HuH-7 (cell line): ENCODE data around the gene NEURL1.
A peak's percentile ranks its signal among the peaks of the same experiment; 100 is the strongest.
"Not testable (repeated sequence)": the region's sequence is repeated elsewhere in the genome, so short reads cannot be mapped to it uniquely, and the experiment has no call there.

Experiments
- DNase-seq: peaks from one replicate; pipeline ENCODE4 v3.0.0; 2011; ENCODE audit warnings: low spot score

Gene NEURL1

DNA sequence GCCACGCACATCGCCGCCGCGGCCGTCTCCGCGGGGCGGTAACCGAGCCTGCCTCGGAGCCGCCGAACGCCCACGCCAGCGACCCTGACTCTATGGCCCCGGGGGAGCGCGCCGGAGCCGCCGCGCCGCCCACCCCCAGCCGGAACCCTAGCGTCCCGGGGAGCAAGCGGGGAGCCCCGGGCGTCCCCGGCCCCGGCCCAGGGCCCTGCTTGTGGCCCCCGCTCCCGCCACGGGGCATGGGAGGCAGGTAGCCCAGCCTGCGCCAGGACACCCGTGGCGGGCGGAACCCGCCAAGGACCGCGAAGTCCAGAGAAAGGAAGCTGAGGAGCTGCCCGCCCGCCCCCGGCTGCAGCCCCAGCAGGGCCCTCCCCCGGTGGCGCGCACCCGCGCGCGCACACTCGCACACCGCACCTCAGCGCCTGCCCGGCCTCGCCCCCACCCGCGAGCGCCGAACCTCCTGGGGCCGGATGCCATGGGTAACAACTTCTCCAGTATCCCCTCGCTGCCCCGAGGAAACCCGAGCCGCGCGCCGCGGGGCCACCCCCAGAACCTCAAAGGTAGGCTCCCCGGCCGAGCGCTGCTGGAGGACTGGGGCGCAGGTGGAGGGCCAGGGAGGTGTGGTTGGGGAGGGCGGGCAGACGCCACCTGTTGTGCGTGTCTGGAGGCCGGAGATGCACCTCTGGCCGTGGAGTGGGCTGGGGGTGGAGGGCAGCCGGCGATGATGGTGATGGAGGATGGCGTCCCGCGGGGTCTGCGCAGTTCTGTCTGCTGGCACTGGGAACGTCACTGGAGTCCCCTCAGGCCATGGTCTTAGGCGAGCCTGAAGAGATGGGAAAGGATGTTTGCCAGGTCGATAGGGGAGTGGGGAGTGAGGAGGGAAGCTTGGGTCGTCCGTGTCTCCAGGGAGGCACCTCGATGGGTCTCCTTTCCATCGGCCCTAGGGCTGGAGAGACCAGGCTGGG, 692 bp downstream of the NEURL1 start:
- no peak for DNase-seq

DNA sequence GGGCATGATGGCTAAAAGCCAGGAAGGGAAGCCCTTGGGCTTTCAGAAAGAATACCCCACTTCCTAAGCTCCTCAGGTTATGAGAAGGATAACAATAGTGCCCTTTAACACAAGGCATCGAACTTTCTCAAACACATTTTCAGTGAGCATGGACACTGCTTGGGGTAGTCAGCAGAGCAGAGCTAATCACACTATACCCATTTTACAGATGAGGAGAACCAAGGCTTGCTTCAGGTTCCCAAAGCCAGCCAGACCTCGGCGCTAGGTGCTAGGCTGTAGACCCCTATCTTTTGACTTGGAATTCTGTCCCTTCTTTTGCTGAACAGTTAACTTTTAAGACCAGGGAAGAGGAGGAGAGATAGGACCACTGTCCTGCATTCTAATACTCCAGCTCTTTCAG, 1.8 kb downstream of the NEURL1 start:
- no peak for DNase-seq

DNA sequence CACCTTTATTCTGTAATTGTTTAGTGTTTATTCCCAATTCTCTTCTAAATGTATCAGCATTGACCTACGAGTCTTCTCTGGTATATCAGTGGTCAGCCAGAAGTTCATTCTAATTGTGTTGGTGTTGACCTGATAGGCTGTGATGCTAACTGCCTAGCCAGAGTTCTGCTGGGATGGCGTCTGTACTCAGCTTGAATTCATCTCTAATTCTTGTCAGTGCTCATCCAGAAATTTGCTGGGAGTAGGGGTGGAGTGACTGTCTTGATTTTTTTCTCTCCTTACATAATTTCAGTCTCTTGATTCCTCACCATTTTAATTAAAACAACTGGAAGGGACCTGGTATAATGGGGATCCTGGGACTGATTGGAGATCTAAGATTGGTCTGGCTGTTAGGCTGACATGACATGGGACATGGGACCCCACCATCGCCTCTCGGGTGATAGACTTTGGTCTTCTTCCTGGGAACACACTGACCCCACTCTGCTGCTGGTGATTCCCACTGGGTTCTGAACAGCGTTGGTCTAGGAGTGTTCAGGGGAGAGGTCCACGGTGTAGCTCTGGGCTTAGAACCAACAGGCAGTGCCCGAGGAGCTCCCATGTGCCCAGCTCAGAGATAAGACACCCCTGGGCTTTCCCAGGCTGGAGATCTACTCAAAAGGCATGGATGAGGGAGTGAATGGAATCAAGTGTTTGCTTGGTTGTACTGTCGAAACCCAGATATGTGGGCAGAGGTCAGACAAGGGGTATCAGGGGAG, 3.8 kb downstream of the NEURL1 start:
- no peak for DNase-seq

DNA sequence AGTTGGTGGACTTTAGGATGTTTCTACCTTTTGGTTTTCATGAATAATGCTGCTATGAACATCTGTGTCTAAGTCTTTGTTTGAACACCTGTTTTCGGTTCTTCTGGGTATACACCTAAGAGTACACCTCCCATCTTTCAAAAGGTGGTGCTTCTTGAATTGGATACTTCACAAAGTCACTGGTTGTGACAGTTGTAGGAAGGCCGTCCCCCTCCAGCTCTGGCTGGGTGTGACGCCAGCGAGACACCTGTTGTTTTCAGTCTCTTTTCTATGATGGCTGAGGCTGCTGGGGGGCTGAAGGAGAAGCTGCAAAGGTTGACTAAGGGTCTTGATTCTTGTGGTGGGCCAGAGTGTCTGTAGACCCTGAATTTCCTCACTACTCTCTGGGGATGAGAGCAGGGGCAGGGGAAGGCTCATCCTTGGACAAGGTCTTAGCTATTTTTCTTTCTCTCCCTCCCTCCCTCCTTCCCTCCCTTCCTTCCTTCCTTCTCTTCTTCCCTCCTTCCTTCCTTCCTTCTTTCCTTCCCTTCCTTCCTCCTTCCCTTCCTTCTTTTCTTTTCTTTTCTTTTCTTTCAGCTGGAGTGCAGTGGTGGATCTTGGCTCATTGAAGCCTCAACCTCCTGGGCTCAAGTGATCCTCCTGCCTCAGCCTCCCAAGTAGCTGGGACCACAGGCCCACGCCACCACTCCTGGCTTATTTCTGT, 5.6 kb downstream of the NEURL1 start:
- DNase-seq = no peak

DNA sequence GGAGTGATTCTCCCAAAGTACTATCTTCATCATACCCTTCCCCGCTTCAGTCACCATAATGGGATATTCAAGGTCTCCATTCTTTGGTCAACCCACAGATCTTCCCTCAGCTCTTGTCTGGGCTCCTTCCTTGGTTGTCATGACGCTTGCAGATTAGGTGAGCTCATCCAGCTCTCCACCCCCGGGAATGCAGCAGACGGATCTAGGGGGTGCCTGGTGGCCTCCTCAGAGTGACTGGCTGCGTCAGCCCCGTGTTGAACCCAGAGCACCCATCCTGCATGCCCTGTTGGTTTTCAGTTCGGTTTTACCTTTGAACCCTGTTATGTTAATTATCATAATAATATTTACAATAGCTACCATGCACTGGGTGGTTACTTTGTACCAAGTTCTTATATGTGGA, 6.4 kb downstream of the NEURL1 start:
- DNase-seq = no peak

DNA sequence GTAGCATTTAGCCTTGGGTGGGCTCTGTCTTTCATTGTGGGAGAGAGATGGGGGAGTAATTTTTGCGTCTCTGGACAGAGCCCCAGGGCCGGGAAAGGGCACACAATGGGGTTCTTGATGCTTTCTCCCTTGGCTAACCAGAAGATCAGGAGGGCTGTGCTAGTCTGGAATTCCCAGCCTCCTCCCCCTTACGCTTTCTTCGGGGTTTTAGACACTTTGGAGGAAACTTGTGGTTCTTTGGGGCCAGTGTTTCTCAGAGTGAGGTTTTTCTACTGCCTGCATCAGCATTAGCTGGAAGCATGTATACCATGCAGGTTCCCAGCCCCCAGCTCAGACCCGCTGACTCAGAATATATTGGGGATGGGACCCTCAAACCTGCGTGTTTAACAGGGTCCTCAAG, 7.0 kb downstream of the NEURL1 start:
- DNase-seq = no peak

DNA sequence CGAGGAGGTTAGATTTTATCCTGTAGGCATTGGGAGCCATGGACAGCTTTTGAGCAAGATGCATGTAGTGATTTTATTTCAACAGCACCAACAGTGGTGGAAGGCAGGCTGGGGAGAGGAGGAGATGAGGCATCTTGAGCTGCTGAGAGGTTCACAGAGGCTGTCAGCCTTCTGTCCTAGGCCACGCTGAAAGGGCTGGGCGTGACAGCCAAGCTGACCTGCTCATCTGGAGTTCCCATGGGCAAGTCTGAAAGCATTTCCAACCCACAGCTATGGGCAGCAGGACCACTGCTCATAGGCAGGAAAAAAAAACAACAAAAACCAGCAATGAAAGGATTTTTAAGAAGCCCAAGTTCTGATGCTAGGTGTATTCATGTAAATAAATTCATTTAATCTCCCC, 7.7 kb downstream of the NEURL1 start:
- DNase-seq = no peak

DNA sequence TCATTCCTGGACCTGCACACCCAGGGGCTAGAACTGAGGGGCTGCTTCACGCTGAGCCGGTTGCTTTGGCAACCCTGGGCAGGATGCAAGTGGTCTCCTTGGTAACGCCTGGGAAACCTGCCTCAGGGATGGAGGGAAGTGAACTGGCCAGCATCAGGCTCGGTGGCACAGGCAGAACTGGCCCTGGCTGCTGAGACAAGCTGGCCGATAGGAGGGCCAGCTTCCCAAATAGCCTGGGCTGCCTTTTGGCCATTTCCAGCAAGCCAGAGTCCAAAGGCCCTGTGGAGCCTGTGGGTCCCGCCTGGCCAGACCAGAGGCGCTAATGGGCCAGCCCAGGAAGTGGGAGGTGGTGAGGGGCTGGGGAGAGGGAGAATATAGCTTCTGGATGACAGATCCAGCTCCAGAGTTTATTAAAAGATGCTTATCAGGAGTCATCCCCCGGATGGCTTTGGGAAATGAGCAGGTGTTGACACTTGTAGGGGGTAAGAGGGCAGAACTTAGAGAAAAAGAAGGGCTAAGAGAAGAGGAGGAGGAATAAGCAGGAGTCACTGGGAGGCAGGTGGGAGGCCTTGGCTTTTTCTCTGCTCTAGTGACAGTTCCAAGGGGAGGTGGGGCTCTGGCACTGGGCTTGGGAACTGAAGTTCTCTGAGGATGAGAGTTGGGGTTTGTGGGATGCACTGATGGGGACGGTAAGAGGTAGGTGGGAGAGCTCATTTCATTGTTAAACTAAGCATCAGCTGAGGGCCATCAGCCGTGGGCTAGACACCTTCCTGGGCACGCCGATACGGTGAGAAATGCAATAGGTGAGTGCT, 9.6 kb downstream of the NEURL1 start:
- no peak for DNase-seq

DNA sequence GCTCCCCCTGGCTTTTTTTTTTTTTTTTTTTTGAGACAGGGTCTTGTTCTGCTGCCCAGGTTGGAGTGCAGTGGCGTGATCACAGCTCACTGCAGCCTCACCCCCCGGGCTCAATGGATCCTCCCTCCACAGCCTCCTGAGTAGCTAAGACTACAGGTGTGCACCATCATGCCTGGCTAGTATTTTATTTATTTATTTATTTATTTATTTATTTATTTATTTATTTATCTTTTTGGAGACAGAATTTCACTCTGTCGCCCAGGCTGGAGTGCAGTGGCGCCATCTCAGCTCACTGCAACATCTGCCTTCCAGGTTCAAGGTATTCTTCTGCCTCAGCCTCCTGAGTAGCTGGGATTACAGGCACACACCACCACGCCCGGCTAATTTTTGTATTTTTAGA, 10.3 kb downstream of the NEURL1 start:
- not testable (repeated sequence) for DNase-seq

DNA sequence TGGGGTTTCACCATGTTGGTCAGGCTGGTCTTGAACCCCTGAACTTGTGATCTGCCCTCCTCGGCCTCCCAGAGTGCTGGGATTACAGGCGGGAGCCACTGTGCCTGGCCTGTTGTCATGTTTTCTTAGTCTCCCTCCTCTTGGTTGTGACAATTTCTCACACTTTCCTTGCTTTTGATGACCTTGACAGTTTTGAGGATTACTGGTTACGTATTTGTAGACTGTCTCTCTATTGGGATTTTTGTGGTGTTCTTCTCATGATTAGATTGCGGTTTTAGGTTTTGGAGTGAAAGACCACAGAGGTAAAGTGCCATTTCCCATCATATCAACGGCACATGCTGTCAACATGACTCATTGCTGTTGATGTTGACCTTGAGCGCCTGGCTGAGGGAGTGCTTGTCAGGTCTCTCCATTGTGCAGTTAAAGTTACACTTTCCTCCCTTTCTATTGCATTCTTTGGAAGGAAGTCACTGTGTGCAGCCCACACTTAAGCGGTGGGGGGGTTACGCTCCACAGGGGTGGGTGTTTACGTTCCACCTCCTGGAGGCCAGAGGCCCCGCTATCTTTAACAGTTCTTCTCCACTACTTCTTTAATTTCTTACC, 10.8 kb downstream of the NEURL1 start:
- DNase-seq = peak; percentile 51

DNA sequence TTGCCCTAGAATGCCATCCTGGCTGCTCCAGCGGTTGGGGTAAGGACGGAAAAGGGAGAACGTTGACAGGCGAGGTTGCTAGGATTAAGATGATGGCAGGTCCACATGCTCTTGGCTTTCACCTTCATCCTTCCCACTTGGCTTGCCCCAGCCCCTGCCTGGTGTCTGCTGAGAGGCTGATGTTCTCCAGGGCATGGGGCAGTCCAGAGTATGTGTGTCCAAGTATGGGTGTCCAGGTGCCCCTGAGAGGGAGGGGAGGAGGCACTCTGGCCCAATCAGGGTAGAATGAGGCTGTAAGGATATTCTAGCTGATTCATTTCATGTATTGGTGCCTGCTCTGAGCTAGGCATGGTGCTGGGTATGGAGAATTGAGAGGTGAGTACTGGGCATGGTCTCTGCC, 12.6 kb downstream of the NEURL1 start:
- no peak for DNase-seq

DNA sequence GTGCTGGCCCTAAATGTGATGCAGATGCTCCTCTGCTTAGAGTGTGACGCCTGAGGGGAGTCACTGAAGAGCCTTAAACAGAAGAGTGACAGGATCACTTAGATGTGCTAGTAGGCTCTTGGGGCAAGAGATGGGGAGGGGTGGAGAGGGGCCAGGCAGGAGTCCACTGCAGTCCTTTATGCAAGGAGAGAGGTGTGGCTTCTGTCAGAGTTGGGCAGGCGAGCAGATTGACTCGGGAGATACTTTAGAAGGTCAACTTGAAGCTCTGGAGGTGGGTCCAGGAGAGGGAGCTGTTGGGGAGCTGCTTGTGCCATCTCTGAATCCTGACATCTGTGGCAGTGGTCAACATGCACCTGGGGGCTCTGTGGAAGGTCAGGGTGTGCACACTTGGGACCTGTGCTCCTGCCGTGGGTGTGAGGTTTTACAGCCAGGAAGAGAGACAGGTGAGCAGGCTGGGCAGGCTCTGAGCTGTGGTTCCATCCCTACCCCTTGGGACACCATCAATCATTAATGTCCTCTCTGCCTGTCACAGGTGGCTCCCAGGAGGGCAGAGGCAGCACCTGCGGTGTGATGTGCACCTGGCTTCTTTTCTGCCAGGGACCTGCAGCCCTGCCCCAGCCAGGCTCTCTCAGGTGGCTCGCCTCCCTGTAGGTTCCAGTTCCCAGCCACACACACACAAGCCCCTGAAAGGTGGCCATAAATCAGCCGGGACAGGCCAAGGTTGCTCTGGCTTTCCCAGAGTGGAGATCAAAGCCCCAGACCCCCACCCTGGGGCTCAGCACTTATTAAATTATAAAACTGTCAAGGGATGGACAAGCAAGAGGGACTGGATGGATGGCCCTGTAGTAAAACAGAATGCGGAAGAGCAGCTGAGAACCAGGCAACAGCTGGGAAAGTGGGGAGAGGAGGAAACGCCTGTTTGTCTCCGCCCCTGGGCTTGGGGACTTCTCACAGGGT, 14.0 kb downstream of the NEURL1 start:
- peak; percentile 48 for DNase-seq

DNA sequence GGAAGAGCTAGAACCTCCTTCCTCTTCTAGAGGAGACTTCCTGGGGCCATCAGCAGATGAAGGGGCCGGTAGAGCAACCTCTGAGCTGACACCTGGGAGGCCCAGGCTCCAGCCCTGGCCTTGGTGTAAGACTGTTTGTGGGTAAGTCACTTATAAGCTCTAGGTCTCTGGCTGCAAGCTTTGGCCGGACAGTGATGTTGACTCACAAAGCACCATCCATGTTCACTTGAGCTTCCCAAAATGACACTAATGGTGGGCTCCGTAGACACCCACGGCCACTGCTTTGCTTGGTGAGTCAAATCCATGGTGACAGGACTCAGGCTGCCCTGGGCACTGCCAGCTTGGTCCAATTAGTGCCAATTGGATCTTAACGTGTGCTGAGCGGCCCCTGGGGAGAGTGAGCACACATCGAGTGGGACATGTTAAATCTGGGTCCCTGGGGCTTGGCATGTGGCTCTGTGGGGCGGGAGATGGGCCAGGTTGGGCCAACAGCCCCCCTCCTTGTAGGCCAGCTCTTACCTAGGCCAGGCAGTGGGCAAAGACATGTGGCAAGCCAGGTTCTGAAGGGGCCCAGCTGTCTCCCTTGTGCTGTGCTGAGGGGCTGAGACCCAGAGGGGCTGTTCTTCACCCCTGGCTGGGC, 16.7 kb downstream of the NEURL1 start:
- DNase-seq = no peak

DNA sequence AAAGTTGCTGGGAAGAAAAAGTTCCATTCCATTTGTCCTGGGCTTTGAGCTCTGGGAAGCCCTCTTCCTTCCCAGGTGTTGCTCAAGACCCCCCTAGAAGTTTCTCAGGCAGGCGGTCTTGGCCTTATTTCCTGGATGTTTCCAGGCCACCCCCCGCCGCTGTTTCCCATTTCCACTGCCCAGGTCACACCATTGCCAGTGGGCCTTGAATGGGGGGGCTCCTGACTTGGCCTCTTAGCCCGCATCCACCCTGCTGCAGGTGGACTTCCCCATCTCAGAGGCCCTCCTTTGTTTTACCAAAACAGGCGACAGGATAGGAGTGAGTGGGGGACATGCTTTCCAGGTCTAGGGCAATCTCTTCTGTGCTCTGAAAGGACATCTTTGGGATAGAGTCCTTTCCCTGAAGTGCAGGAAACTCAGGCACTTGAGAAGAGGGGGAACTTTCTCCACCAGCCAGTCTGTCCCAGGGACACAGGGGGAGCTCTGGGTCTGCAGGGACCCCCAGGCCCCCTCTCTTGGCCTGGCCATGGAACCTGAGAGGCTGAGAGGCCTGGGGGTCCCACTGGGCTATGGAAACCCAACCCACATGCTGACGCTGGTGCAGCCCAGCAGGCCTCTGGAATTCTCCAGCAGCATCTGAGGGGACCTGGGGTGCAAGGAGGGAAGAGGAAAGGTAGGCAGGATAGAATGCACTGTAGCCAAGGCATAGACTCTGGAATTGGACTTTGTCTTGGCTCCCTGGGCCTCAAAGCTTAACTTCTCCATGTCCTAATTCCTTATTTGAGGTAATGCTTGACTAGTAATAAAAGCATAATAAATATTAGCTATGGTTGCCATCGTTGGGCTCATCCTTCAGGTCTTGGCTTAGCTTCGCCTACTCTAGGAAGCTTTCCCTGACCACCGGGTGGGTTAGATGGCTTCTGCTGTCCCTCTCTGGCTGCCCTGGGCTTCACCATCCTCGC, 17.6 kb downstream of the NEURL1 start:
- no peak for DNase-seq

DNA sequence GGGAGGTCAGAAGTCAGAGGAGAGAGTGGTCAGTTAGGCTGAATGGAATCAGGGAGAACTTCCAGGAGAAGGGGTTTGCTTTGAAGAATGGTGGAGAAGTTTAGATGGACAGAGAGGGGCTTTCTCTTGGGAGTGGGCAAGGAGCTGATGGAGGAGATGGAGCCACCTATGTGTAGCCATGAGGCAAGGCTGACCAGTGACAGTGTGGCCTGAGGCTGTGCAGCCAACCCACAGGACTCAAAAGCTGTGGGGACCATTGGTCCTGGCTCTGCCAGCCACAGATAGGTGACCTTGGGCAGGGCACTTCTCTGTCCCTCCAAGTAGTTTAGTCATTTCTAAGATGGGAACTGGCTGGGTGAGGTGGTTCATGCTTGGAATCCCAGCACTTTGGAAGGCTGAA, 18.7 kb downstream of the NEURL1 start:
- peak; percentile 0 for DNase-seq

DNA sequence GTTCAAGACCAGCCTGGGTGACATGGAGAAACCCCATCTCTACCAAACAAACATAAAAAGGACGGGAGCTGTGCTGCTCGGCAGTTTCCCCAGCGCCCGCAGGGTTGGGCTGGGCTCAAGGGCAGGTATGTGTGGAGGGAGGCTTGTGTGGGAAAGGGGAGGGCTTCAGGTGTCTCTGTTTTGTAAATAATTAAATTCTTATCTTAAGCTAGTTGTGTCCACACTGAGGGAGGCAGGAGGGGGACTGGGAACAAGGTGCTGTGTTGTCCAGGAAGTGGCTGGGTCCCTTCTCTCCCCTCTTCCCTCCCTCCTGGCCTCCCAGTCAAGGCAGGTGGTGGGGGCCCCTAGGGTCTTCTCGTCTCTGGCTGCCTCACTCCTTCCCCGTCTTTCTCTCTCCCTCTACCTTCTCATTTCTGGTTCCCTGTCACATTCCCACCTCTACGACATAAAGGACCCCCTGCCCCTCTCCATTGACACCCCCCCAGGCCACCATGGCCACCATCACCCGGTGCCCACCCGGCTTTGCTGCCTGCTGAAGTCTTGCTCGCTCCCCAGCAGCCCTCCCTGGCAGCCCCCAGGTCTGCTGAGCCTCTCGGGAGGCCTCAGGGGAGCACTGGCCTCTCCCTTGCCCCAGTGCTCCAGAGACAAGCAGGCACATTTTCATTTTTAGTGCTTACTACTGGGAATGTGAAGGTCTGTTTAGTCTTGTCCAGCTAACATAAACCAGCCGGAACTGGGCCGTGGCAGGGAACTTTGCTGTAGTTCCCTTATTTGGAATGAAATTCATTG, 19.3 kb downstream of the NEURL1 start:
- peak; percentile 9 for DNase-seq

DNA sequence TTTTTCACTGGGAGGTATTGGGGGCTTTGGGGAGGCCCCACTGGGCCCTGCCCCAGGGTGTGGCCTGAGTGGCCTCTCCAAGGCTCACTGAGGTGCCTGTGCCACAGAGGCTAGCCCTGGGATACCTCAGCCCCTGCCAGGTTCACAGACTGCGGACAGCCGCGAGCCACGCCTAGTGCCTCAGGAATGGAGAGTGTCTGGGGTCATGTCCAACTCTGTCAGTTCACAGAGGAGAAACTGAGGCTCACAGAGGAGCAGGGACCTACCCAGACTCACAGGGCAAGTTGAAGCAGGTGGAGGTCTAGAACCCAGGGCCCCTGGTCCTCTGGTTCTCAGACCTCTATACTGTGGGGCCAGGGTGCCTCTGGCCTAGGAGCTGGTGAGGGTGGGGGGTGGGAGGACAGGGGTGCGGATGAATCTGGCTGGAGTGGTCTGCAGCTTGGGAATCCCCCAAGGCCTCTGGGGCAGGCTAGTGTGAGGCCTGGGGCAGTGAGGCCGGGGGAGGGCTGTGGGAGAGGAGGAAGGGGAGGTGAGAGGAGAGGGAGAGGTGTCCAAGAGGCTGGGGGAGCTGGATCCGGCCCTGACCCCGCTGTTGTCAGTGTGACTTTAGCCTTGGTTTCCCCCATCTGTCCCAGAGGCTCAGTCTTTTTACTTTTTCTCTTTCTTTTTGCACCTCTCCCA, 20.0 kb downstream of the NEURL1 start:
- no peak for DNase-seq
